WI38 (cell line): ENCODE data around the gene OAT.
"Not testable (repeated sequence)": the region's sequence is repeated elsewhere in the genome, so short reads cannot be mapped to it uniquely, and the experiment has no call there.

Source experiments
- H3K4me3 ChIP-seq: 2 replicates; pipeline ENCODE4 v1.5.1; 2011; ENCODE audit warnings: low read depth, mild to moderate bottlenecking, control low read depth, low read length
- TF ChIP-seq, protein P1 (sequence below): IDR thresholded peaks from 2 replicates; pipeline ENCODE4 v1.5.1; 2012; ENCODE audit warnings: low read depth, mild to moderate bottlenecking, control low read depth, low read length

Gene OAT

DNA sequence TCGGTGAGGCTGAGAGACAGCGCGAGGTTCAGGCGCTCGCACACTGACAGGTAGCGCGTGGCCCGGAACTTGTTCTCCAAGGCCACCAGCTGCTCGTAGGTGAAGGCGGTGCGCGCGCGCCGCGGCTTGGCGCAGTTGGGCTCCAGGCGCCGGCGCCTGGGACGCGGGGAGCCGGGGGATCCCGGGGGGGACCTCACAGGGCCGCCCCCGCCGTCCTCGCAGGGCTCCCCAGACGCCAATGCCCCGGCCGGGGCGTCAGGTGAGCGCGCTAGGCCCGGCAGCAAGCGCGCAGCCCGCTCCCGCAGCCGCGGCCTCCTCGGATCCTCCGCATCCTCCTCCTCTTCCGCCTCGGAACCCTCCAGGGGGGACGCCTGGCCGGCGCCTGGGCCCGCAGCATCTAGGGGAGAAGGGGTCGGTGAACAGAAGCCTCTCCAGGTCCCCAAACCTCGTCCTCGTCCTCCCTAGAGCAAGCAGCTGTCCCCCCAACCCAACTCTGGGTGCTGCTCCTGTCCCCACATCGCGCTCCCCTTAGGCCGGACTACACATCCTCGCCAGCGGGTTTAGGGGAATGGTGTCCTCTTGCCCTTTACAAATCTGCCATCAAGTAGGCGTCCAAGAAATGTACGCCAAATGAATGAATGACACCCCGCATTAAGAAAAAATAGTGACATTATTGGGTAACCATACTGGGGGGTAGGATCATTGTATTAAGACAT is 29.2 kb upstream of the OAT start:
- no peak overlapping the region for H3K4me3 ChIP-seq
- TF ChIP-seq, protein P1, sequence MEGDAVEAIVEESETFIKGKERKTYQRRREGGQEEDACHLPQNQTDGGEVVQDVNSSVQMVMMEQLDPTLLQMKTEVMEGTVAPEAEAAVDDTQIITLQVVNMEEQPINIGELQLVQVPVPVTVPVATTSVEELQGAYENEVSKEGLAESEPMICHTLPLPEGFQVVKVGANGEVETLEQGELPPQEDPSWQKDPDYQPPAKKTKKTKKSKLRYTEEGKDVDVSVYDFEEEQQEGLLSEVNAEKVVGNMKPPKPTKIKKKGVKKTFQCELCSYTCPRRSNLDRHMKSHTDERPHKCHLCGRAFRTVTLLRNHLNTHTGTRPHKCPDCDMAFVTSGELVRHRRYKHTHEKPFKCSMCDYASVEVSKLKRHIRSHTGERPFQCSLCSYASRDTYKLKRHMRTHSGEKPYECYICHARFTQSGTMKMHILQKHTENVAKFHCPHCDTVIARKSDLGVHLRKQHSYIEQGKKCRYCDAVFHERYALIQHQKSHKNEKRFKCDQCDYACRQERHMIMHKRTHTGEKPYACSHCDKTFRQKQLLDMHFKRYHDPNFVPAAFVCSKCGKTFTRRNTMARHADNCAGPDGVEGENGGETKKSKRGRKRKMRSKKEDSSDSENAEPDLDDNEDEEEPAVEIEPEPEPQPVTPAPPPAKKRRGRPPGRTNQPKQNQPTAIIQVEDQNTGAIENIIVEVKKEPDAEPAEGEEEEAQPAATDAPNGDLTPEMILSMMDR, result no peak

DNA sequence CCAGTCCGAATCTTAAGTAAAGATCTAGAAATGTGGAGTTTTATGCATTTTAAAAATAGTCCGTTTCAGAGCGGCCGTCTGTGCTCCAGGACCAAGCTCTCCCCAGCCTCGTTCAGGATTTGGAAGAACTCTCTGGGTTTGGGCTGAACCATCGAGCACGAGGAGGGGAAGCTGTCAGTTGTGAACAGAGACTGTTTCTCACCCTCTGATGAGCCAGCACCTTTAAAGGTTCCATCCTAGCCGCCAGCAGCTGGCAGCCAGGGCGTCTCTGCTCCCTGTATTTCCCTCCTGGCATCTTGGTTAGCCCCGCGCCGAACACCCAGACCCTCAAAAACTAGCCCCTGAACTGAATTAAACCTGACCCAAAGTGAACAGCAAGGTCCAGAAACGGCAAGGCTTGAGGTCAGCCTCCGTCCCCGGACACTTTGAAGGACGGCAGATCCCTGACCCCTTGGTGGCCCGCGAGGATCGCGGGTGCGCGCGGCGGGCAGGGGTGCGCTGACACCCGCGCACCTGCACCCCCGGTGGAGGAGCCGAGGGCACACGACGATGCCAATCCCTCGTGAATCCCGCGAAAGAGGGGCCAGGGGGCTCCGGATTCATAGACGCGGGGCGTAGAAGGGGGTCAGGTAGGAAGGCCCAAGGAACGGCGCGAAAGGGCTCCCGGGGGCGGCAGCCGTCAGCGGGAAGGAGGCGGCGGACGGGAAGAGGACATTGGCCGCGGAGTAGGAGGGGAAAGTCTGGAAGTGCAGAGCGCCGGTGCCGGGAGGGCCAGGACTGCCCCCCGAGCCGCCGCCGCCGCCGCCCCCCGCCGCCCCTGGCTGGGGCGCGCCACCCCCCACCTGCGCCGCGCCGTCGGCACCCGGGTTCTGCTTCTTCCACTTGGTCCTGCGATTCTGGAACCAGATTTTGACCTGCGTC is 28.4 kb upstream of the OAT start:
- no peak overlapping the region for H3K4me3 ChIP-seq
- TF ChIP-seq, protein P1, result no peak

DNA sequence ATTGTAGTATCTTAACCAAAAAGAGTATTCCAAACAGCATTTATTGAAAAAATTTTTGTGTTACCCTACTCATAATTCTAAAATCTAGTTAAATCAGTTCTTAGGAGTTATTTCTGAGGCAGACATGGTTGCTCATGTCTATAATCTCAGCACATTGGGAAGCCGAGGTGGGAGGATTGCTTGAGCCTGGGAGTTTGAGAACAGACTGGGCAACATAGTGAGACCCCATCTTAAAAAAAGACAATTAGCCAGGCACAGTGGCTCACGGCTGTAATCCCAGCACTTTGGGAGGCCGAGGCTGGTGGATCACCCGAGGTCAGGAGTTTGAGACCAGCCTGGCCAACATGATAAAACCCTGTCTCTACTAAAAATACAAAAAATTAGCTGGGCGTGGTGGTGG is 23.0 kb upstream of the OAT start:
- not testable (repeated sequence) for H3K4me3 ChIP-seq

DNA sequence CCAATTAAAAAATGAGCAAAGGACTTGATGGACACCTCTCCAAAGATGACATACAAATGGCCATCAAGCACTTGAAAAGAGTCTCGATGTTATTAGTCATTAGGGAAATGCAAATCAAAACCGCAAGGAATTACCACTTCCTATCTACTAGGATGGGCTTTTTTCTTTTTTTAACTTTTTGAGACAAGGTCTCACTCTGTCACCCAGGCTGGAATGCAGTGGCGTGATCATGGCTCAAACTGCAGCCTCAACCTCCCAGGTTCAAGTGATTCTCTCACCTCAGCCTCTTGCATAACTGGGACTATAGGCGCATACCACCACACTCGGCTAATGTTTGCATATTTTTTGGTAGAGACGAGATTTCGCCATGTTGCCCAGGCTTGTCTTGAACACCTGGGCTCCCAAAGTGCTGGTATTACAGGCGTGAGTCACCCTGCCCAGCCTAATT is 17.5 kb upstream of the OAT start:
- TF ChIP-seq, protein P1, result no peak
- H3K4me3 ChIP-seq, result no peak overlapping the region

DNA sequence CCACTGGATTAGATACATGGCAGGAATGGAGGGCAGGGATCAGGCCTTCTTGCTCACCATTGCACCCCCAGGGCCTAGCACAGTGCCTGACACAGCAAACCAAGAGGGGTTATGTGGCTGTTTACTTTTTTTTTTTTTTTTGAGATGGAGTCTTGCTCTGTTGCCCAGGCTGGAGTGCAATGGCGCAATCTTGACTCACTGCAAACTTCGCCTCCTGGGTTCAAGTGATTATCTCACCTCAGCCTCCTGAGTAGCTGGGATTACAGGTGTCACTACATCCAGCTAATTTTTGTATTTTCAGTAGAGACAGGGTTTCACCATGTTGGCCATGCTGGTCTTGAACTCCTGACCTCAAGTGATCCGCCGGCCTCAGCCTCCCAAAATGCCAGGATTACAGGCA is 17.0 kb upstream of the OAT start:
- not testable (repeated sequence) for H3K4me3 ChIP-seq

DNA sequence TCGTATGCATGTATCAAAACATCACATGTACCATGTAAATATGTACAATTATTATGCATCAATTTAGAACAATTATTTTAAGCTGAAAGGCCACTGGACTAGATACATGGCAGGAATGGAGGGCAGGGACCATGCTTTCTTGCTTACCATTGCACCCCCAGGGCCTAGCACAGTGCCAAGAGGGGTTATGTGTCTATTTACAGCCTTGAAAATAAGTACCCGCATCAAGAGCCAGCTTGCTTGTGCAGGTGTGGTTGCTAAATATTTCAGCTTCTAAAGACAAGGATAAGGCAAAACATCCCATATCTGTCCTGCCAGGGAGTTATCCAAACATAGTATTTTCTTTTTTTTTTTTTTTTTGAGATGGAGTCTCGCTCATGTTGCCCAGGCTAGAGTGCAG is 14.7 kb upstream of the OAT start:
- TF ChIP-seq, protein P1, result no peak
- no peak overlapping the region for H3K4me3 ChIP-seq

DNA sequence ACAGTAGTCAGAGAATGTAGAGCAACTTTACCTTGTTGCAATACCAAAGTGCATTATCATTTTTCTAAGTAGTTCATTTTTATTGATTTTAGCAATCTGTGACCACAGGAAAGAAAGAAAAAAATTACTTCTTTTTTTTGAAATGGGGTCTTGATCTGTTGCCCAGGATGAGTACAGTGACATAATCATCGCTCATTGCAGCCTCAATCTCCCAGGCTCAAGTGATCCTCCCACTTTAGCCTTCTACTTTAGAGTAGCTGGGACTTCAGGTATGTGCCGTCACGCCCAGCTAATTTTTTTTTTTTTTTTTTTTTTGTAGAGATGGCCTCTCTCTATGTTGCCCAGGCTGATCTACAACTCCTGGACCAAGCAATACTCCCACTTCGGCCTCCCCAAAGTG is 11.4 kb upstream of the OAT start:
- H3K4me3 ChIP-seq, result no peak overlapping the region
- TF ChIP-seq, protein P1, result no peak

DNA sequence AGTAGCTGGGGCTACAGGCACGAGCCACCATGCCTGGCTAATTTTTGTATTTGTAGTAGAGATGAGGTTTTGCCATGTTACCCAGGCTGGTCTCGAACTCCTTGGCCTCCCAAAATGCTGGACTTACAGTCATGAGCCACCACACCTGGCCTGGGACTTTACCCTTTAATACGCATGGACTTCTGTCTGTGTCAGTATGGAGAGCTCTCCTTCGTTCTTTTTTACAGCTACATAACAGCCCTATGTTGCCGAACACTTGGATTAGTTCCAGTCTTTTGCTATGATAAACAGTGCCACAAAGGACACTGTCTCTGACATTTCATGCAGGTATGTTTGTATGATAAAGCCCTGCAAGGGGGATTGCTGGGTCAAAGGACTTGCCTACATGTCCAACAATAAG is 10.9 kb upstream of the OAT start:
- no peak overlapping the region for H3K4me3 ChIP-seq
- TF ChIP-seq, protein P1, result no peak
